ENCODE results near the gene PKN3.

DNA sequence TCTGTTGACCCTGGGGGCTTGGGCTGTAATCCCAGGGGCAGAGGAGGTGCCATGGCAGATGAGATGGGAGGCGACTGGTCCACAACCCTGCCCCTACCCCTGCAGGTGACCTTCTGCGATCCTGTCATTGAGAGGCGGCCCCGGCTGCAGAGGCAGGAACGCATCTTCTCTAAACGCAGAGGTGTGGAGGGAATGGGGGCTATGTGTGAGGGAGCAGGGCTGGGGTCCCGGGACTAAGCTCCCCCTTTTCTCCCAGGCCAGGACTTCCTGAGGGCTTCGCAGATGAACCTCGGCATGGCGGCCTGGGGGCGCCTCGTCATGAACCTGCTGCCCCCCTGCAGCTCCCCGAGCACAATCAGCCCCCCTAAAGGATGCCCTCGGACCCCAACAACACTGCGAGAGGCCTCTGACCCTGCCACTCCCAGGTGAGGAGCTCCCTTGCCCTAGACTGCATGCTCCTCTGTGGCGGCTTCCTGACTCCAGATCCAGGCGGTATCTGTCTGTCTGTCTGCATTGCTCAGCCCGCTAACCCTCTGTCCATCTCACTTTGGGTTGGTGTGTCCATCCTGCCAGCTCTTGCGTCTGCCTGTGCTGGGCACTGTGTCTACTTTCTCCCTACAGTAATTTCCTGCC is 11.8 kb downstream of the PKN3 start:
- no peak for TF ChIP-seq POLR2A (IDR thresholded peaks at IDR 0.05)
- TF ChIP-seq, protein P1, sequence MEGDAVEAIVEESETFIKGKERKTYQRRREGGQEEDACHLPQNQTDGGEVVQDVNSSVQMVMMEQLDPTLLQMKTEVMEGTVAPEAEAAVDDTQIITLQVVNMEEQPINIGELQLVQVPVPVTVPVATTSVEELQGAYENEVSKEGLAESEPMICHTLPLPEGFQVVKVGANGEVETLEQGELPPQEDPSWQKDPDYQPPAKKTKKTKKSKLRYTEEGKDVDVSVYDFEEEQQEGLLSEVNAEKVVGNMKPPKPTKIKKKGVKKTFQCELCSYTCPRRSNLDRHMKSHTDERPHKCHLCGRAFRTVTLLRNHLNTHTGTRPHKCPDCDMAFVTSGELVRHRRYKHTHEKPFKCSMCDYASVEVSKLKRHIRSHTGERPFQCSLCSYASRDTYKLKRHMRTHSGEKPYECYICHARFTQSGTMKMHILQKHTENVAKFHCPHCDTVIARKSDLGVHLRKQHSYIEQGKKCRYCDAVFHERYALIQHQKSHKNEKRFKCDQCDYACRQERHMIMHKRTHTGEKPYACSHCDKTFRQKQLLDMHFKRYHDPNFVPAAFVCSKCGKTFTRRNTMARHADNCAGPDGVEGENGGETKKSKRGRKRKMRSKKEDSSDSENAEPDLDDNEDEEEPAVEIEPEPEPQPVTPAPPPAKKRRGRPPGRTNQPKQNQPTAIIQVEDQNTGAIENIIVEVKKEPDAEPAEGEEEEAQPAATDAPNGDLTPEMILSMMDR (IDR thresholded peaks at IDR 0.05), result no peak

Data from lower leg skin (tissue), 3 donors.